PC-9 (cell line): ENCODE data around the gene TBC1D22A. TPM values are rescaled to one million over a fixed set of nuclear protein-coding genes. Genes with fewer than 3 reads are reported as not detected.

Experiments used
- BruUV-seq: library from RNA; stranded (reverse); fragments of 400-500 nt; replicated peaks from 2 replicates; lab custom pipeline; 2021; lab: Mats Ljungman, UMichigan
- CTCF ChIA-PET: fragments of 300-600 bp; sonication (Branson Sonifier 250); formaldehyde crosslinking; loops from one replicate; lab custom pipeline; 2022; ENCODE audit warnings: antibody characterized with exemption; lab: Charles Lee
- POLR2A ChIA-PET: fragments of 300-600 bp; sonication (Branson Sonifier 250); formaldehyde crosslinking; loops from one replicate; lab custom pipeline; 2022; ENCODE audit warnings: antibody characterized with exemption; ENCODE audit not compliant: unreplicated experiment; lab: Charles Lee
- DNase-seq, 2 experiments: peaks; one replicate each; pipeline versions ENCODE4 v3.0.0 to v3.0.0-alpha.2; 2015 to 2022; ENCODE audit warnings: mixed read lengths in 1 of 2
- H2AFZ ChIP-seq: fragments of 200-600 bp; sonication (generic); 2 replicates; pipeline ENCODE4 v1.8.1; 2017; ENCODE audit warnings: antibody characterized with exemption
- H3F3A ChIP-seq: fragments of 200-600 bp; sonication (generic); 2 replicates; pipeline ENCODE4 v1.8.1; 2017; ENCODE audit warnings: antibody characterized with exemption, mild to moderate bottlenecking, low read depth; ENCODE audit not compliant: insufficient read depth
- H3K27ac ChIP-seq: fragments of 200-600 bp; sonication (generic); 2 replicates; pipeline ENCODE4 v1.6.1; 2016; ENCODE audit warnings: mixed run types
- H3K27me3 ChIP-seq: fragments of 200-600 bp; sonication (generic); 2 replicates; pipeline ENCODE4 v1.6.1; 2016; ENCODE audit warnings: low read depth, mixed run types; ENCODE audit not compliant: insufficient read depth
- H3K36me3 ChIP-seq: fragments of 200-600 bp; sonication (generic); 2 replicates; pipeline ENCODE4 v1.6.1; 2016; ENCODE audit warnings: low read depth, mixed run types
- H3K4me1 ChIP-seq: fragments of 200-600 bp; sonication (generic); replicated peaks from 2 replicates; pipeline ENCODE4 v1.6.1; 2016; ENCODE audit warnings: mixed run types; ENCODE audit not compliant: insufficient read depth
- H3K4me2 ChIP-seq: fragments of 200-600 bp; sonication (generic); 2 replicates; pipeline ENCODE4 v1.6.1; 2017; ENCODE audit warnings: mixed run types
- H3K4me3 ChIP-seq: fragments of 200-600 bp; sonication (generic); 2 replicates; pipeline ENCODE4 v1.6.1; 2016; ENCODE audit warnings: mixed run types
- H3K79me2 ChIP-seq: fragments of 200-600 bp; sonication (generic); 2 replicates; pipeline ENCODE4 v1.6.1; 2017; ENCODE audit warnings: low read depth, mixed run types
- H3K9me2 ChIP-seq: fragments of 200-600 bp; sonication (generic); 2 replicates; pipeline ENCODE4 v1.8.1; 2017; ENCODE audit warnings: mild to moderate bottlenecking; ENCODE audit not compliant: insufficient read depth
- H3K9me3 ChIP-seq: fragments of 200-600 bp; sonication (generic); 2 replicates; pipeline ENCODE4 v1.8.1; 2016; ENCODE audit warnings: low read depth; ENCODE audit not compliant: insufficient read depth
- H4K20me1 ChIP-seq: fragments of 200-600 bp; sonication (generic); 2 replicates; pipeline ENCODE4 v1.8.1; 2017; ENCODE audit not compliant: insufficient read depth
- EZH2 ChIP-seq: fragments of 200-600 bp; sonication (generic); IDR thresholded peaks from 2 replicates; pipeline ENCODE4 v1.8.0; 2017; ENCODE audit warnings: antibody characterized with exemption, low read depth
- intact Hi-C: fragments of 100-400 bp; cut with micrococcal nuclease; formaldehyde crosslinking; loops from one replicate; pipeline ENCODE4 v1.10.0; 2022; ENCODE audit not compliant: unreplicated experiment
- total RNA-seq: library from RNA; stranded (reverse); gene quantifications from 2 replicates; pipeline ENCODE4 v1.2.3, GENCODE V29; 2021
- TF ChIP-seq, protein P1 (sequence below): fragments of 200-600 bp; sonication (generic); conservative IDR thresholded peaks from 2 replicates; pipeline ENCODE4 v1.6.1; 2017; ENCODE audit warnings: mixed run types, antibody characterized with exemption, mild to moderate bottlenecking, moderate library complexity

TBC1D22A gene
- total RNA-seq, 1 experiment from 2014 or later: 40.3 TPM

DNA sequence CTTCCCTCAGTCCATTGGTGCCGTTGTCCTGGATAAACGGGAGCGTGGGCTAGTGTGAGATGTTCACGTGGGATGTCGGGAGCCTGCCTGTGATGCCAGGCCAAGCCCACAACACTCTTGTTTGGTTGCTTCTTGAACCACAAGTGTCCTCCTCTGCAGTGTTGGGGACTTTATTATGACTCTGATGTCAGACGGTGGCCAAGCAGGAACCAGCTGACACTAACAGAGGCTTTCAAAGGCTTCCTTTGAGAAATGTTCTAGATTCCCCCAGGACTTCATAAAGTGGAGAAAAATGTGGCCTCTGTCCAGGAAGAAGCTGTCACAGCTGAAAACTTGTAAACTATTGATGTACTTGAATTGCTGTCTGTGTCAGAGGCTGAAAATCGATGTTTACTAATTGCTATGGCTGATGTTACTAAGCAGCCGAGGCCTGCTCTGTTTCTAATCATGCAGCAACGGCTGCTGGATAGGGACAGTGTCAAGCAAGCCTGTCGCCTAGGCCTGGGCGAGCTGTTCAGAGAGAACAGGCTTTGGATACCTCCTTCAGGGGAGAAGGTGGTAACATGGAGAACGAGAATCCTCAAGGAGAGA lies 131.7 kb downstream of the TBC1D22A start:
- Histone ChIP-seq H3K9me2 (no peaks in the 10 kb centered on the region), H3K36me3 (0 out of 2 replicates have a peak, but pooled peaks cover 3% of the 10 kb centered on the region), H3K27ac (no peak overlapping the region), H3F3A (peaks cover 15% of the 10 kb centered on the region), H4K20me1 (peaks cover 35% of the 10 kb centered on the region), H3K4me1 (no peaks in the 10 kb centered on the region), H3K27me3 (no peaks in the 10 kb centered on the region), H3K79me2 (no peaks in the 10 kb centered on the region), H2AFZ (no peak overlapping the region), H3K4me2 (no peak overlapping the region), H3K4me3 (no peak overlapping the region), H3K9me3 (no peaks in the 10 kb centered on the region)
- TF ChIP-seq EZH2: no peak
- TF ChIP-seq, protein P1, sequence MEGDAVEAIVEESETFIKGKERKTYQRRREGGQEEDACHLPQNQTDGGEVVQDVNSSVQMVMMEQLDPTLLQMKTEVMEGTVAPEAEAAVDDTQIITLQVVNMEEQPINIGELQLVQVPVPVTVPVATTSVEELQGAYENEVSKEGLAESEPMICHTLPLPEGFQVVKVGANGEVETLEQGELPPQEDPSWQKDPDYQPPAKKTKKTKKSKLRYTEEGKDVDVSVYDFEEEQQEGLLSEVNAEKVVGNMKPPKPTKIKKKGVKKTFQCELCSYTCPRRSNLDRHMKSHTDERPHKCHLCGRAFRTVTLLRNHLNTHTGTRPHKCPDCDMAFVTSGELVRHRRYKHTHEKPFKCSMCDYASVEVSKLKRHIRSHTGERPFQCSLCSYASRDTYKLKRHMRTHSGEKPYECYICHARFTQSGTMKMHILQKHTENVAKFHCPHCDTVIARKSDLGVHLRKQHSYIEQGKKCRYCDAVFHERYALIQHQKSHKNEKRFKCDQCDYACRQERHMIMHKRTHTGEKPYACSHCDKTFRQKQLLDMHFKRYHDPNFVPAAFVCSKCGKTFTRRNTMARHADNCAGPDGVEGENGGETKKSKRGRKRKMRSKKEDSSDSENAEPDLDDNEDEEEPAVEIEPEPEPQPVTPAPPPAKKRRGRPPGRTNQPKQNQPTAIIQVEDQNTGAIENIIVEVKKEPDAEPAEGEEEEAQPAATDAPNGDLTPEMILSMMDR: no peak
- no peak for DNase-seq
- intact Hi-C loops: no loop called here
- CTCF ChIA-PET: no interaction called here
- POLR2A ChIA-PET: no interaction called here
- BruUV-seq: no TSS peak

DNA sequence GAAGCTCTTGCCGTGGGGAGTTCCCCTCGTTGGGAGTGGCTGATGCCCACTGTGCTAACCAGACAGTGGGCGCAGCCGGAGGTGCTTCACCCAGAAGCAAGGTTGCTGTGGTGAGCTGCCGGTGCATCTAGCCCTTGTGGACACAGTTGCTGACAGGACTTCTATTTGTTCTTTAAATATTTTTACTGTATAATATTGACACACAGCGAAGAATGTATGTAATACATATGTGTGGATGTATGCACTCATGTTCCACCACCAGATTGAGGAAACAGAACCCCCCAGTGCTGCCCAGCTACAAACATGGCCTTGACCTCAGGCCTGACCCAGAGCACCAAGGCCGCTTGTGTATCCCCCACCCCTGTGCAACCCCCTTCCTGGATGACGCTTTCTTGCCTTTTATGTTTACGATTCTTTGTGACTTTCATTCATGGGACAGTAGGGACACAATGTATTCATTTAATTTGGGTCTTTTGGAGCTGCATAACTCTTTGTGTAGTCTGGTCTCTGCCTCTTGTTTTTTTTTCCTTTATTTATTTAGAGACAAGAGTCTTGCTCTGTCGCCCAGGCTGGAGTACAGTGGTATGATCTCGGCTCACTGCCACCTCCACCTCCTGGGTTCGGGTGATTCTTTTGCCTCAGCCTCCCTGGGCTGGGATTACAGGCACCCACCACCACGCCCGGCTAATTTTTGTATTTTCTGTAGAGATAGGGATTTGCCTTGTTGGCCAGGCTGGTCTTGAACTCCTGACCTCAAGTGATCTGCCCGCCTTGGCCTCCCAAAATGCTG lies 132.6 kb downstream of the TBC1D22A start:
- POLR2A ChIA-PET: no interaction called here
- no TSS peak for BruUV-seq
- no peaks in the 10 kb centered on the region for H3K79me2 ChIP-seq

DNA sequence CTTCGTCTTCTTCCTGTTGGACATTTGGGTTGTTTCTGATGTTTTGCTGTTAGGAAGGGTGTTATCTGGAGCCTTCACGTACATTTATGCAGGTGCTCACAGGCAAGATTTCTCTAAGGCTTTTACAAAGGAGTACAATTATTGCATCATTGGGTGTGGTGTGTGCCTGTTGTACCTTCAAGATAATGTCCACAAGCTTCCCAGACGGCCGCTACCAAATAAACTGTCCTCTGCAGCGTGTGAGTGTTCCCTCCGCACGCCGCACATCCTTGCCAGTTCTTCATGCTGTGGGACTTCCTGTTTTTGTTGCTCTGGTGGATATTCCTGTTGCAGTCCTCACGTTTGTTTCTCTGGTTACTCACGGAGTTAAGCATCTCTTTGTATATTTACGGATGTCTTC lies 133.3 kb downstream of the TBC1D22A start:
- POLR2A ChIA-PET: no interaction called here
- Histone ChIP-seq H3K27me3 (no peaks in the 10 kb centered on the region), H3K79me2 (no peaks in the 10 kb centered on the region), H4K20me1 (peaks cover 36% of the 10 kb centered on the region; the same call in 1 of the 2 replicates), H3K4me2 (no peak overlapping the region), H3K4me3 (no peak overlapping the region), H3K36me3 (0 out of 2 replicates have a peak, but pooled peaks cover 3% of the 10 kb centered on the region), H3K4me1 (no peaks in the 10 kb centered on the region), H3K9me2 (no peaks in the 10 kb centered on the region), H2AFZ (no peak overlapping the region), H3F3A (peaks cover 10% of the 10 kb centered on the region), H3K9me3 (no peaks in the 10 kb centered on the region), H3K27ac (no peak overlapping the region)
- DNase-seq: no peak
- no TSS peak for BruUV-seq
- intact Hi-C loops: no loop called here
- CTCF ChIA-PET: no interaction called here
- TF ChIP-seq, protein P1: no peak
- TF ChIP-seq EZH2: no peak

More for the DNA sequence above, 132.6 kb downstream of the TBC1D22A start:
- Histone ChIP-seq H3K4me3 (no peak overlapping the region), H3K9me3 (no peaks in the 10 kb centered on the region), H3K4me2 (no peak overlapping the region), H3K4me1 (no peaks in the 10 kb centered on the region), H3F3A (peaks cover 10% of the 10 kb centered on the region), H2AFZ (no peak overlapping the region), H3K27ac (no peak overlapping the region), H3K9me2 (no peaks in the 10 kb centered on the region), H3K27me3 (no peaks in the 10 kb centered on the region), H3K36me3 (0 out of 2 replicates have a peak, but pooled peaks cover 3% of the 10 kb centered on the region), H4K20me1 (peaks cover 39% of the 10 kb centered on the region; the same call in 1 of the 2 replicates)
- no peak for DNase-seq
- CTCF ChIA-PET: no interaction called here
- no peak for TF ChIP-seq EZH2
- TF ChIP-seq, protein P1: no peak
- intact Hi-C loops: no loop called here
